GM19240 (cell line): ENCODE measurements around the gene RAD23B.

Experiments
- DNase-seq: peaks from one replicate; pipeline ENCODE4 v3.0.0; 2011; ENCODE audit warnings: low spot score; ENCODE audit not compliant: insufficient read length

RAD23B gene

GRCh38 chr9:107268560-107268959 lies 14.5 kb upstream of the RAD23B start:
- DNase-seq, result no peak

- no peak for DNase-seq
These were observed 13.8 kb upstream of the RAD23B start for GRCh38 chr9:107269254-107269653.

- no peak for DNase-seq
These were observed 13.4 kb upstream of the RAD23B start for GRCh38 chr9:107269681-107270080.

GRCh38 chr9:107270082-107270481 lies 13.0 kb upstream of the RAD23B start:
- DNase-seq, result no peak

- DNase-seq, result no peak
These were observed 12.5 kb upstream of the RAD23B start for GRCh38 chr9:107270580-107270979.

- no peak for DNase-seq
These were observed 9.4 kb upstream of the RAD23B start for GRCh38 chr9:107273634-107274033.

GRCh38 chr9:107274096-107274495 lies 9.0 kb upstream of the RAD23B start:
- no peak for DNase-seq

- DNase-seq, result no peak
These were observed 8.1 kb upstream of the RAD23B start for GRCh38 chr9:107274953-107275422.

GRCh38 chr9:107275530-107275929 lies 7.5 kb upstream of the RAD23B start:
- no peak for DNase-seq

GRCh38 chr9:107276966-107277710 lies 5.9 kb upstream of the RAD23B start:
- no peak for DNase-seq

GRCh38 chr9:107277801-107278200 lies 5.3 kb upstream of the RAD23B start:
- DNase-seq, result no peak

GRCh38 chr9:107279086-107279485 lies 4.0 kb upstream of the RAD23B start:
- no peak for DNase-seq

GRCh38 chr9:107280543-107280942 lies 2.5 kb upstream of the RAD23B start:
- DNase-seq, result no peak

GRCh38 chr9:107281184-107281583 lies 1.9 kb upstream of the RAD23B start:
- no peak for DNase-seq

GRCh38 chr9:107281922-107282667 lies 984 bp upstream of the RAD23B start:
- no peak for DNase-seq

GRCh38 chr9:107283623-107284616 lies 841 bp downstream of the RAD23B start:
- peak; percentile 23 for DNase-seq

- no peak for DNase-seq
These were observed 1.6 kb downstream of the RAD23B start for GRCh38 chr9:107284636-107285035.

GRCh38 chr9:107285286-107285685 lies 2.2 kb downstream of the RAD23B start:
- DNase-seq, result no peak

GRCh38 chr9:107286057-107286456 lies 3.0 kb downstream of the RAD23B start:
- no peak for DNase-seq

GRCh38 chr9:107288701-107289100 lies 5.6 kb downstream of the RAD23B start:
- no peak for DNase-seq

- no peak for DNase-seq
These were observed 7.5 kb downstream of the RAD23B start for GRCh38 chr9:107290619-107291018.
